Measurements from ENCODE around the gene DOP1B. TPM values are rescaled to one million over a fixed set of nuclear protein-coding genes. Genes with fewer than 3 reads are reported as not detected.

DOP1B gene
- total RNA-seq, 1 experiment from 2014 or later, result 8.7 TPM

DNA sequence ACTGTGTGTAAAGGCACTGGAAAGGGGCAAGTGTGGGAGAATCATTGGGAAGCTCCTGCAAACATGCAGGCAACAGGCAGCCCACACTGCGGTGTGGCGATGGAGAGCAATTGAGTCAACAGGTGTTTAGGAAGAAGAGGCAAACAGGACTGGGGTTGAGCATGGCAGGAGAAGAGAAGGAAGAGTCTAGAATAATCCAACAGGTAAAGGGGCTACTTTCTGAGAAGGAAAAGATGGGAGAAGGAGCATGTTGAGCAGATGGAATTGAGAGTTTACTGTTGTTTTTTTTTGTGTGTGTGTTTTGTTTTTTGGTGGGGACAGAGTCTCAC, 4.2 kb downstream of the DOP1B start:
- Histone ChIP-seq H4K20me1 (ENCODE audit: control insufficient read depth, insufficient read depth, insufficient read length) (no peaks in the 10 kb centered on the region), H3K56ac (ENCODE audit: insufficient read length, low read depth, low read length) (no peak overlapping the region), H3K4ac (ENCODE audit: low read depth, low read length) (no peak overlapping the region), H2AFZ (ENCODE audit: low read length) (no peak overlapping the region), H2BK5ac (ENCODE audit: insufficient read length, low read length) (no peak overlapping the region), H2AK5ac (ENCODE audit: insufficient read length, low read length) (no peak overlapping the region), H3K27me3 (ENCODE audit: insufficient read depth, low read length) (no peaks in the 10 kb centered on the region; the same call in 1 of the 2 replicates), H3K9ac (ENCODE audit: extremely low read depth, insufficient read length, low read length) (no peak overlapping the region), H2BK12ac (ENCODE audit: insufficient read length, low read depth, low read length) (no peak overlapping the region), H4K5ac (ENCODE audit: insufficient read length, low read depth, low read length) (no peak overlapping the region), H3K27ac (ENCODE audit: insufficient read length, low read depth, low read length) (no peak overlapping the region), H3K4me1 (ENCODE audit: insufficient read depth, low read length) (peaks cover 3% of the 10 kb centered on the region; the same call in 1 of the 2 replicates), H3K18ac (ENCODE audit: insufficient read length, low read depth, low read length) (no peak overlapping the region), H3K79me2 (ENCODE audit: insufficient read depth, low read length) (no peaks in the 10 kb centered on the region), H3K79me1 (ENCODE audit: insufficient read depth, low read depth, low read length, poor library complexity, severe bottlenecking) (no peaks in the 10 kb centered on the region), H2BK20ac (ENCODE audit: low read depth, low read length, poor library complexity, severe bottlenecking) (no peak overlapping the region), H3K23me2 (ENCODE audit: insufficient read length, low read depth, low read length, poor library complexity, severe bottlenecking) (peaks cover 7% of the 10 kb centered on the region), H2BK15ac (ENCODE audit: low read depth, low read length) (no peak overlapping the region), H3K14ac (ENCODE audit: insufficient read depth, low read length) (no peak overlapping the region), H3K23ac (ENCODE audit: insufficient read length, low read depth, low read length) (no peak overlapping the region), H4K8ac (replicated peaks; ENCODE audit: insufficient read length, low read depth, low read length) (no peak overlapping the region), H3K4me2 (ENCODE audit: insufficient read depth, insufficient read length, low read length) (no peak overlapping the region), H4K91ac (ENCODE audit: insufficient read length, low read depth, low read length) (no peak overlapping the region), H3K9me3 (ENCODE audit: control insufficient read depth, low read depth, low read length) (no peaks in the 10 kb centered on the region), H3T11ph (ENCODE audit: low read length) (no peak overlapping the region), H2BK120ac (ENCODE audit: low read depth, low read length, poor library complexity, severe bottlenecking) (no peak overlapping the region)
- no CpG with 5 or more reads among the region's 2 CpGs for WGBS (ENCODE audit: extremely low coverage, insufficient read length, low lambda C conversion rate)
- Mint-ChIP-seq H3K4me1 (peaks cover 5 to 7% of the 10 kb centered on the region in 2 experiments; a peak in 3 of 4 replicates), H3K27ac (no peak overlapping the region), H3K36me3 (ENCODE audit: insufficient read depth in 1 of 3, low read depth in 3 of 3) (peaks cover 0 to 5% (median 2%) of the 10 kb centered on the region in 3 experiments; a peak in 5 of 7 replicates), H3K4me3 (no peak overlapping the region), H3K9me3 (no peaks in the 10 kb centered on the region), H3K27me3 (ENCODE audit: low read depth) (peaks cover 15% of the 10 kb centered on the region)
- TF ChIP-seq, protein P1, sequence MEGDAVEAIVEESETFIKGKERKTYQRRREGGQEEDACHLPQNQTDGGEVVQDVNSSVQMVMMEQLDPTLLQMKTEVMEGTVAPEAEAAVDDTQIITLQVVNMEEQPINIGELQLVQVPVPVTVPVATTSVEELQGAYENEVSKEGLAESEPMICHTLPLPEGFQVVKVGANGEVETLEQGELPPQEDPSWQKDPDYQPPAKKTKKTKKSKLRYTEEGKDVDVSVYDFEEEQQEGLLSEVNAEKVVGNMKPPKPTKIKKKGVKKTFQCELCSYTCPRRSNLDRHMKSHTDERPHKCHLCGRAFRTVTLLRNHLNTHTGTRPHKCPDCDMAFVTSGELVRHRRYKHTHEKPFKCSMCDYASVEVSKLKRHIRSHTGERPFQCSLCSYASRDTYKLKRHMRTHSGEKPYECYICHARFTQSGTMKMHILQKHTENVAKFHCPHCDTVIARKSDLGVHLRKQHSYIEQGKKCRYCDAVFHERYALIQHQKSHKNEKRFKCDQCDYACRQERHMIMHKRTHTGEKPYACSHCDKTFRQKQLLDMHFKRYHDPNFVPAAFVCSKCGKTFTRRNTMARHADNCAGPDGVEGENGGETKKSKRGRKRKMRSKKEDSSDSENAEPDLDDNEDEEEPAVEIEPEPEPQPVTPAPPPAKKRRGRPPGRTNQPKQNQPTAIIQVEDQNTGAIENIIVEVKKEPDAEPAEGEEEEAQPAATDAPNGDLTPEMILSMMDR (conservative IDR thresholded peaks at IDR 0.05), result no peak
- DNase-seq, result no peak
